ENCODE measurements around the gene SNTN.

SNTN gene

GRCh38 chr3:63674586-63674985 is 22.1 kb downstream of the SNTN start:
- no peak for DNase-seq (ENCODE audit: low spot score)

- DNase-seq (ENCODE audit: low spot score), result no peak
Measured at GRCh38 chr3:63679186-63679585, 26.7 kb downstream of the SNTN start.

- DNase-seq (ENCODE audit: low spot score), result no peak
Measured at GRCh38 chr3:63684081-63684480, 31.6 kb downstream of the SNTN start.

DNA sequence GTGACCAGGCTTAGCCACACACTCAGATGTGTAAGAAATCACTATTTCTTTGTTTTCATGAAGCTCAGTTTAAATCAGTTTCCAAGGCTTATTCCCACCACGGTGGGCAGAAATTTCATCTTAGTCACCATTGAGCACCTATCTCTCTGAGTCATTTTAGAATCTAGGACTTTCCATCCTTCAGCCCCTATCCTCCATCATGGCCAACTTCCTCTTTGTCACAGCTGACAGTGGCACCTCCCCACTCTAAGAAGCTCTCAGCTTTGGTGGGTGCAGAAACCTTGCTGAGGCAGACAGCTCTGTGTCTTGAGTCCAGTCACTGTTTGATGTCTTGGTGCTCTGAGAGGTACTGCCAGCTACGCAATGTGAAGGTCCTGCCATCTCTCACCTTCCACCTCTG is 32.9 kb downstream of the SNTN start:
- no peak for DNase-seq (ENCODE audit: low spot score)

DNA sequence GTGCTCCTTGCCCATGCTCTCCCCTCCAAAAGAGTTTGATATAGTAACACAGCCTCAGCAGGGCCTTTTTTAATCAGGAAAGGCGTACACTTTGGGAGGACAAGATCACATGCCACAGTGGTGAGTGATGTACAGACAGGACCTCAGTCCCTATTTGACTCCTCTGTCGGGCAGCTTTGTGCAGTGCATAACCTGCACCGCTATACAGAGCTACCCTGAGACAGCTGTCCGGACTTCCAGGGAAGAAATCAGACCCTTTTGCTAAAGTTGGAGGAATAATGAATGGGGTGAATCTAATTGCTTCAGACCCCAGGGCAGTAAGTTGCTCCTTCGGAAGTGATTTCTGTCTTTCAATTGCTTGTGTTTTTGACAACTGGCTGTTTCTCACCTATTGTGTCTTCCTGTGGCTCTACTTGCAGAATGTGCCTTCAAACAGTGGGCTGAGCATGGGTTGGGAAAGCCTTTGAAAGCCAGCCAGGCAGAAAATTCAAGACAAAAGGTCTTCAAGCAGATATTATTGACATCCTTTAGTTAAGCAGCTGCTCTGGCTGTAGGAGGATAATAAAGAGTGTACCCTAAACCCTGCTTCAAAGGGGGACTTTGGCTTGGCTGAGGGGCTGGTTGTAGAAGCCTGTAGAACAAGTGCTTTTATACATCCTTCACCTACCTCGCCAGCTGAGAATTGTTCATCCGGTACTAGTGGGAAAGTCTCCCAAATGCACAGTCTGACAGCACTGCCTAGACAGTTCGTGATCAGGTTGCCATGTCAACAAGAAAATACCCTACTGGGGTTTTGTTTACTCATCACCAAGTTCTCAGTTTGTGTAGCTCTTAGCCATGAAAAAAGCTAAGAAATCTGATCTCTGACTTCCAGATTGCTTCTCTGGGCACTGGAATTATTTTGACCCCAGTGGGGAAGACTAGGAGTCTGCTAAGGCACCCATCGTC is 35.1 kb downstream of the SNTN start:
- DNase-seq (ENCODE audit: low spot score), result no peak

DNA sequence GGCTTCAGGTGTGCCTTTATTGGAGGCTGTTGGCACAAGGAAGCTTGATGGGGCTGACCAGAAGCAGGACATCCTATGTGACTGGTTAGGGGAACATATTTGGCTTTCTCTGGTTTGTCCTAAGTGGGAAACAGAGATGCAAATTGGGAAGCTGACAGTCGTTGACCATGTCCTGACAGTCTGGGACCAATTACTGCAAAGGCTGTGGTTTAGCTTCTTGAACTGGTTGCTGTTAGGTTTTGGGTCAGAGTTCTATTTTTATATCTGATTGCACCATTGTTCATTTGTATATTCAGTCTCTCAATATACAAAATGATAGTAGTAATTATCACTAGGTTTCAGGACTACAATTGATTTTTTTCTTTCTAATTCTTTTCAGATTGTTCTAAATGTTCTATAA is 36.8 kb downstream of the SNTN start:
- no peak for DNase-seq (ENCODE audit: low spot score)

- DNase-seq (ENCODE audit: low spot score), result no peak
Measured at GRCh38 chr3:63693351-63693750, 40.9 kb downstream of the SNTN start.

- no peak for DNase-seq (ENCODE audit: low spot score)
Measured at GRCh38 chr3:63705092-63705645, 52.7 kb downstream of the SNTN start.

DNA sequence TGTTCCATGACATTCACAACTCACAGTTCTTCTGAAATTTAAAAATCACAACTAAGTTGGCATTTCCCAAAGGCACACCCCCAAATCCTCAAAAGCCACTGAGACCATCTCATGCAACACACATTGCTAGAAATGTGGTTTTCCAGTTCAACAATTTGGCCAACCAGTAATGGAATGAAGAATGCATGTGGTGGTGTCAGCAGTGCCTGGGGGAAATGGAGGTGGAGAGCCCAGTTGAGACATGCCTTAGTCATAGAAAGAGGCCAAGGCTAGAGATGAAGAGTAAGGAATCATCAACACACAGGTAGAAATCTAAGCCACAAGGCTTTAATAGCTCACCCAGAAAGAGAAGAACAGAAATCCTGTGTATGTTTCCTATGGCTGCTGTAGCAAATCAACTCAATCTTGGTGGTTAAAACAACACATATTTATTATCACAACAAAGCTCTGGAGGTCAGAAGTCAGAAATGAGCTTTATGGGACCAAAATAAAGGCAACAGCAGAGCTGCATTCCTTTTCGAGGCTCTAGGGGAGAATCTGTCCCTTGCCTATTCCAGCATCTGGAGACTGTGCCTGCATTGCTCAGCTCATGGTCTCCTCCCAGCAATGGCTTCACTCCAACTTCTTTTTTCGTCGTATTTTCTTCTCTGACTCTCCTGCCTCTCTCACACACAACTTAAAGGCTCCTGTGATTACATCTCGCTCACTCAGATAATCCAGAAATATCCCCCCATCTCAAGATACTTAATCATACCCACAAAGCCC is 54.0 kb downstream of the SNTN start:
- DNase-seq (ENCODE audit: low spot score), result no peak

GRCh38 chr3:63707731-63708130 is 55.3 kb downstream of the SNTN start:
- DNase-seq (ENCODE audit: low spot score), result no peak

DNA sequence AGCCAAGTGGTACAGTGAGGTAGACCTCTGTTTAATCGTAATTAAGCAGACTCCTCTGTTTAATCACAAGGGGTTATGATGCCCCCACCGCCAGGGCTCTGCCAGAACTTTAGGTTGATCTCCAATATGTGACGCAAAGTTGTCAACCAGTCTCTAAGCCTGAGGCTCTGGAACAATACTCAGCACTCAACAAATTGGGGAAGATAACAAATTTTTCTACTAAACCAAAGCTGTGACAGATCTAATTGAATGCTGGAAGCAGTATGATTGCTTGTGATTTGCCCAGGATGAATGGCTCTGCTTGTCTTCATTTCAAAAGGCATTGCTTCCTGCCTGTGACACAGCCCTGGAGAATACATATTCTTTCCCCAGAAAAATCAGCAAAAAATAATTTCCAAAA is 57.1 kb downstream of the SNTN start:
- DNase-seq (ENCODE audit: low spot score), result no peak
